HL-60 (cell line): Measurements from ENCODE around the gene KRTAP9-6.
"Not testable (repeated sequence)": the region's sequence is repeated elsewhere in the genome, so short reads cannot be mapped to it uniquely, and the experiment has no call there.

Experiments
- DNase-seq, 2 experiments: peaks; one replicate each; pipeline ENCODE4 v3.0.0-alpha.2; 2010 to 2020; ENCODE audit warnings: low read depth in 1 of 2, low spot score in 1 of 2
- H3K27ac ChIP-seq: fragments of 250-450 bp; sonication (Bioruptor Pico); replicated peaks from 2 replicates; pipeline ENCODE4 v1.5.1; 2020; ENCODE audit warnings: mild to moderate bottlenecking, moderate library complexity
- H3K27me3 ChIP-seq: fragments of 250-450 bp; sonication (Bioruptor Pico); 2 replicates; pipeline ENCODE4 v1.5.1; 2021; ENCODE audit warnings: mild to moderate bottlenecking, moderate library complexity; ENCODE audit not compliant: insufficient read depth, poor library complexity, severe bottlenecking
- H3K4me3 ChIP-seq: replicated peaks from 2 replicates; pipeline ENCODE4 v1.5.1; 2011; ENCODE audit warnings: mild to moderate bottlenecking, control low read depth, low read length; ENCODE audit not compliant: insufficient read depth
- GABPA ChIP-seq: IDR thresholded peaks from 2 replicates; pipeline ENCODE4 v1.6.1; 2012; ENCODE audit warnings: low read depth
- POLR2AphosphoS5 ChIP-seq: IDR thresholded peaks from 2 replicates; pipeline ENCODE4 v1.6.1; 2012; ENCODE audit warnings: low read depth
- SPI1 ChIP-seq: IDR thresholded peaks from 2 replicates; pipeline ENCODE4 v1.6.1; 2012; ENCODE audit warnings: low read depth, mild to moderate bottlenecking, borderline replicate concordance
- TF ChIP-seq, protein P1 (sequence below): IDR thresholded peaks from one replicate; pipeline ENCODE4 v1.5.1; 2011; ENCODE audit warnings: low read length, control low read depth, inconsistent platforms; ENCODE audit not compliant: insufficient read depth
- TF ChIP-seq, protein P2 (sequence below): IDR thresholded peaks from 2 replicates; pipeline ENCODE4 v1.6.1; 2012; ENCODE audit warnings: low read depth; ENCODE audit not compliant: insufficient replicate concordance

The KRTAP9-6 gene

DNA sequence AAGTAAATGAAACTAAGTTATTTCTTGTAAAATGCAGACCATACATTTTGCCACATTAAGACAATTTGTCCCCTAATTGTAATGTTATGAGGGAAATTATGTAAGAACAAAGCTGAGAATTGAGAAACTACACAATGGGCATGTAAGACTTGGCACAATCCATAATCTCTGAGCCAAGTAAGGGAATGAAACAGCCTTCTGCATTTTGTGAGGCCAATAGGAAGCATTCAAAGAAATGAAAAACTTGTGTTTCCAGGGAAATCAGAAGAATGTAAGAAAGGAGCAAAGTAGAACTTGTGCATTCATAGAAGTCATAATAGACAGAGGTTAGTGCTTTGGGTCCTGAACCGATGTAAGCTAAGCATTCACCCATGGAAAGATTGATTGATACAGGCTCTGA lies 13.9 kb upstream of the KRTAP9-6 start:
- Histone ChIP-seq H3K4me3 (no peak overlapping the region), H3K27ac (no peak overlapping the region), H3K27me3 (no peaks in the 10 kb centered on the region)
- DNase-seq, result no peak
- TF ChIP-seq POLR2AphosphoS5 (no peak), GABPA (no peak), SPI1 (no peak)
- TF ChIP-seq, protein P1, sequence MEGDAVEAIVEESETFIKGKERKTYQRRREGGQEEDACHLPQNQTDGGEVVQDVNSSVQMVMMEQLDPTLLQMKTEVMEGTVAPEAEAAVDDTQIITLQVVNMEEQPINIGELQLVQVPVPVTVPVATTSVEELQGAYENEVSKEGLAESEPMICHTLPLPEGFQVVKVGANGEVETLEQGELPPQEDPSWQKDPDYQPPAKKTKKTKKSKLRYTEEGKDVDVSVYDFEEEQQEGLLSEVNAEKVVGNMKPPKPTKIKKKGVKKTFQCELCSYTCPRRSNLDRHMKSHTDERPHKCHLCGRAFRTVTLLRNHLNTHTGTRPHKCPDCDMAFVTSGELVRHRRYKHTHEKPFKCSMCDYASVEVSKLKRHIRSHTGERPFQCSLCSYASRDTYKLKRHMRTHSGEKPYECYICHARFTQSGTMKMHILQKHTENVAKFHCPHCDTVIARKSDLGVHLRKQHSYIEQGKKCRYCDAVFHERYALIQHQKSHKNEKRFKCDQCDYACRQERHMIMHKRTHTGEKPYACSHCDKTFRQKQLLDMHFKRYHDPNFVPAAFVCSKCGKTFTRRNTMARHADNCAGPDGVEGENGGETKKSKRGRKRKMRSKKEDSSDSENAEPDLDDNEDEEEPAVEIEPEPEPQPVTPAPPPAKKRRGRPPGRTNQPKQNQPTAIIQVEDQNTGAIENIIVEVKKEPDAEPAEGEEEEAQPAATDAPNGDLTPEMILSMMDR, result no peak
- TF ChIP-seq, protein P2, sequence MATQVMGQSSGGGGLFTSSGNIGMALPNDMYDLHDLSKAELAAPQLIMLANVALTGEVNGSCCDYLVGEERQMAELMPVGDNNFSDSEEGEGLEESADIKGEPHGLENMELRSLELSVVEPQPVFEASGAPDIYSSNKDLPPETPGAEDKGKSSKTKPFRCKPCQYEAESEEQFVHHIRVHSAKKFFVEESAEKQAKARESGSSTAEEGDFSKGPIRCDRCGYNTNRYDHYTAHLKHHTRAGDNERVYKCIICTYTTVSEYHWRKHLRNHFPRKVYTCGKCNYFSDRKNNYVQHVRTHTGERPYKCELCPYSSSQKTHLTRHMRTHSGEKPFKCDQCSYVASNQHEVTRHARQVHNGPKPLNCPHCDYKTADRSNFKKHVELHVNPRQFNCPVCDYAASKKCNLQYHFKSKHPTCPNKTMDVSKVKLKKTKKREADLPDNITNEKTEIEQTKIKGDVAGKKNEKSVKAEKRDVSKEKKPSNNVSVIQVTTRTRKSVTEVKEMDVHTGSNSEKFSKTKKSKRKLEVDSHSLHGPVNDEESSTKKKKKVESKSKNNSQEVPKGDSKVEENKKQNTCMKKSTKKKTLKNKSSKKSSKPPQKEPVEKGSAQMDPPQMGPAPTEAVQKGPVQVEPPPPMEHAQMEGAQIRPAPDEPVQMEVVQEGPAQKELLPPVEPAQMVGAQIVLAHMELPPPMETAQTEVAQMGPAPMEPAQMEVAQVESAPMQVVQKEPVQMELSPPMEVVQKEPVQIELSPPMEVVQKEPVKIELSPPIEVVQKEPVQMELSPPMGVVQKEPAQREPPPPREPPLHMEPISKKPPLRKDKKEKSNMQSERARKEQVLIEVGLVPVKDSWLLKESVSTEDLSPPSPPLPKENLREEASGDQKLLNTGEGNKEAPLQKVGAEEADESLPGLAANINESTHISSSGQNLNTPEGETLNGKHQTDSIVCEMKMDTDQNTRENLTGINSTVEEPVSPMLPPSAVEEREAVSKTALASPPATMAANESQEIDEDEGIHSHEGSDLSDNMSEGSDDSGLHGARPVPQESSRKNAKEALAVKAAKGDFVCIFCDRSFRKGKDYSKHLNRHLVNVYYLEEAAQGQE, result no peak

DNA sequence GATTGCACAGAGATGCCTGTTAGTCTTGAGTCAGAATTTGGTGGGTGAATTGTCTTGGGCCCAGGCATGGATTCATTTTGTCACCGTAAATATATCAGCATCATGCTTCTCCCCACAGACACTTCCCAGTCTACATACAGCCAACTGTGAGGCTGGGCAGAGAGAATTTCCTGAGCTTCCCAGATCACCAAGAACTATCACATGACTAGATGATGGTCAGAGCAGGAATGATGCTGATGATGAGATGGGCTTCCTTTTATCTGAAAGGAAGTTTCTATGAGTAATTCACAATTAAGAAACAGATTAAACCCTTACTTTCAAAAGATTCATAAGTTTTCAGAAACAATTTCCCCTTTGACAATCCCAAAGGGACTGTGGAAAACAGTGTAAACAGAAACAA lies 10.3 kb upstream of the KRTAP9-6 start:
- H3K4me3 ChIP-seq, result no peak overlapping the region
- no peak overlapping the region for H3K27ac ChIP-seq
- DNase-seq, result no peak
- peaks cover 4% of the 10 kb centered on the region for H3K27me3 ChIP-seq
- TF ChIP-seq SPI1 (no peak), POLR2AphosphoS5 (no peak), GABPA (no peak)
- TF ChIP-seq, protein P2, result no peak
- TF ChIP-seq, protein P1, result no peak

DNA sequence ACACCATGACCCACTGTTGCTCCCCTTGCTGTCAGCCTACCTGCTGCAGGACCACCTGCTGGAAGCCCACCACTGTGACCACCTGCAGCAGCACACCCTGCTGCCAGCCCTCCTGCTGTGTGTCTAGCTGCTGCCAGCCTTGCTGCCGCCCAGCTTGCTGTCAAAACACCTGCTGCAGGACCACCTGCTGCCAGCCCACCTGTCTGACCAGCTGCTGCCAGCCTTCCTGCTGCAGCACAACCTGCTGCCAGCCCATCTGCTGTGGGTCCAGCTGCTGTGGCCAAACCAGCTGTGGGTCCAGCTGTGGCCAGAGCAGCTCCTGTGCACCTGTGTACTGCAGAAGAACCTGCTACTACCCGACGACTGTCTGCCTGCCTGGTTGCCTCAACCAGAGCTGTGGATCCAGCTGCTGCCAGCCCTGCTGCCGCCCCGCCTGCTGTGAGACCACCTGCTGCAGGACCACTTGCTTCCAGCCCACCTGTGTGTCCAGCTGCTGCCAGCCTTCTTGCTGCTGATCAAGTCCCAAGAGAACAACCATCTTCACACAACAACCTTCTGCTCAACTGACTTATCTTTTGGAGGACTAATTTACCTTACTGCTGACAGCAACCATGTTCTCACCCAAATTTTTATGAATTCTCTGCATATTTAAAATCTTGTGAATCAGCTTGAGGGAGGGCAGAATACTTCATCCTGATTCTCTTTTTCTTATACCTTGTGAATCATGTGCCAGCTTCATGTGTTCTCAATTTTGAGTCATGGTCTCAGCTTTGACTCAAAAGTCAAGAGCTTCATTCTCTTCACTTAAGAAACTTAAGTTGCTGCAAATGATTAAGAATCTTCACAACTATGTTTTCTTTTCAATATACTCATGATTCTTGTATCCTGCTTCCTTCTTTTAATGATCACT lies 9.5 kb upstream of the KRTAP9-6 start, which contains the start of gene KRTAP9-9:
TSS of gene KRTAP9-9 (plus strand) at position 4 of the 910 bp plus-strand sequence.
- DNase-seq, result not testable (repeated sequence)

DNA sequence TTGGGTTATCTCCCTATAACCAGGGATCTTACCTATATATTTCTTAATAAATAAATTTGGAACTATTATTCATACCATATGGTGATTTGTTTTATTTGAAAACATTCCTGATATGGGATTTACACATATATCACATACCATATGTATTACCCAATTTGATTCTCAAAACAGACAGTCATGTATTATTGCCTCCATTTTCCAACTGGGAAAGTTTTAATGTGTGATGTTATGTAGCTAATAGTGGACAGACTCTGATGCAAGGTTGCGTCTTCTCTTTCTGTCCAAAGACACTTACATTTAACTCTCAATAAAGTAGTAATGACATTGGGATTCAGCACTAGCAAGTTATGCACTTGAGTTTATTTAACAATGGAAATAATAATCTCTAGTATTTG lies 8.9 kb upstream of the KRTAP9-6 start:
- Histone ChIP-seq H3K4me3 (no peak overlapping the region), H3K27ac (no peak overlapping the region), H3K27me3 (peaks cover 4% of the 10 kb centered on the region)
- TF ChIP-seq, protein P1, result no peak
- no peak for TF ChIP-seq POLR2AphosphoS5
- TF ChIP-seq, protein P2, result no peak
- TF ChIP-seq GABPA, result no peak
- no peak for TF ChIP-seq SPI1
- DNase-seq, result no peak

More for the DNA sequence above, 9.5 kb upstream of the KRTAP9-6 start, which contains the start of gene KRTAP9-9:
- not testable (repeated sequence) for H3K27ac ChIP-seq, H3K27me3 ChIP-seq, H3K4me3 ChIP-seq
